H9 (cell line): Measurements from ENCODE around the gene GGA1. TPM values are rescaled to one million over a fixed set of nuclear protein-coding genes. Genes with fewer than 3 reads are reported as not detected.

Source experiments
- DNase-seq: peaks from one replicate; pipeline ENCODE4 v3.0.0-alpha.2; 2017
- H2AFZ ChIP-seq: one replicate; pipeline ENCODE4 v1.6.1; 2013; ENCODE audit warnings: mild to moderate bottlenecking, low read length, control low read depth, moderate library complexity
- H2AK5ac ChIP-seq: 2 replicates; pipeline ENCODE4 v1.6.1; 2013; ENCODE audit warnings: low read length, control low read depth, mixed read lengths; ENCODE audit not compliant: insufficient read length
- H2BK120ac ChIP-seq: one replicate; pipeline ENCODE4 v1.6.1; 2013; ENCODE audit warnings: low read depth, mild to moderate bottlenecking, low read length, control low read depth, inconsistent platforms; ENCODE audit not compliant: poor library complexity, severe bottlenecking
- H2BK12ac ChIP-seq: 2 replicates; pipeline ENCODE4 v1.6.1; 2013; ENCODE audit warnings: low read length, control low read depth, mixed read lengths, low read depth; ENCODE audit not compliant: insufficient read length
- H2BK15ac ChIP-seq: 2 replicates; pipeline ENCODE4 v1.6.1; 2013; ENCODE audit warnings: low read depth, low read length, control low read depth
- H2BK20ac ChIP-seq: one replicate; pipeline ENCODE4 v1.6.1; 2013; ENCODE audit warnings: low read depth, mild to moderate bottlenecking, low read length, control low read depth, inconsistent platforms; ENCODE audit not compliant: poor library complexity, severe bottlenecking
- H2BK5ac ChIP-seq: 2 replicates; pipeline ENCODE4 v1.6.1; 2013; ENCODE audit warnings: low read length, control low read depth, mixed read lengths; ENCODE audit not compliant: insufficient read length
- H3K14ac ChIP-seq: 2 replicates; pipeline ENCODE4 v1.6.1; 2013; ENCODE audit warnings: low read length, control low read depth; ENCODE audit not compliant: insufficient read depth
- H3K18ac ChIP-seq: 2 replicates; pipeline ENCODE4 v1.6.1; 2013; ENCODE audit warnings: low read depth, mild to moderate bottlenecking, mixed read lengths, low read length, control low read depth; ENCODE audit not compliant: insufficient read length
- H3K23ac ChIP-seq: 2 replicates; pipeline ENCODE4 v1.6.1; 2013; ENCODE audit warnings: low read length, control low read depth, mixed read lengths, low read depth; ENCODE audit not compliant: insufficient read length
- H3K23me2 ChIP-seq: 2 replicates; pipeline ENCODE4 v1.6.1; 2013; ENCODE audit warnings: low read depth, mild to moderate bottlenecking, mixed read lengths, low read length, control low read depth; ENCODE audit not compliant: insufficient read length, poor library complexity, severe bottlenecking
- H3K27ac ChIP-seq: 2 replicates; pipeline ENCODE4 v1.5.1; 2013; ENCODE audit warnings: low read length, control low read depth, mixed read lengths, low read depth; ENCODE audit not compliant: insufficient read length
- H3K27me3 ChIP-seq: 2 replicates; pipeline ENCODE4 v1.6.1; 2013; ENCODE audit warnings: low read length, control low read depth, inconsistent platforms; ENCODE audit not compliant: insufficient read depth
- H3K4ac ChIP-seq: 2 replicates; pipeline ENCODE4 v1.6.1; 2013; ENCODE audit warnings: low read depth, mild to moderate bottlenecking, control low read depth, inconsistent platforms, low read length, moderate library complexity
- H3K4me1 ChIP-seq: 2 replicates; pipeline ENCODE4 v1.6.1; 2013; ENCODE audit warnings: low read length, control low read depth, inconsistent platforms; ENCODE audit not compliant: insufficient read depth
- H3K4me2 ChIP-seq: 2 replicates; pipeline ENCODE4 v1.6.1; 2013; ENCODE audit warnings: low read length, control low read depth, mixed read lengths; ENCODE audit not compliant: insufficient read length, insufficient read depth
- H3K56ac ChIP-seq: 2 replicates; pipeline ENCODE4 v1.6.1; 2013; ENCODE audit warnings: low read depth, mild to moderate bottlenecking, mixed read lengths, low read length, control low read depth; ENCODE audit not compliant: insufficient read length
- H3K79me1 ChIP-seq: 2 replicates; pipeline ENCODE4 v1.6.1; 2013; ENCODE audit warnings: low read depth, mild to moderate bottlenecking, moderate library complexity, low read length, control low read depth, inconsistent platforms; ENCODE audit not compliant: insufficient read depth, poor library complexity, severe bottlenecking
- H3K79me2 ChIP-seq: 2 replicates; pipeline ENCODE4 v1.6.1; 2013; ENCODE audit warnings: low read length, control low read depth, inconsistent platforms; ENCODE audit not compliant: insufficient read depth
- H3K9ac ChIP-seq: 2 replicates; pipeline ENCODE4 v1.6.1; 2013; ENCODE audit warnings: low read length, control low read depth, mixed read lengths; ENCODE audit not compliant: insufficient read length; ENCODE audit errors: extremely low read depth
- H3K9me3 ChIP-seq: one replicate; pipeline ENCODE4 v1.6.1; 2013; ENCODE audit warnings: low read depth, low read length, inconsistent platforms; ENCODE audit not compliant: control insufficient read depth
- H3T11ph ChIP-seq: one replicate; pipeline ENCODE4 v1.6.1; 2013; ENCODE audit warnings: mild to moderate bottlenecking, low read length, control low read depth, inconsistent platforms
- H4K20me1 ChIP-seq: one replicate; pipeline ENCODE4 v1.6.1; 2013; ENCODE audit not compliant: control insufficient read depth, insufficient read length, insufficient read depth
- H4K5ac ChIP-seq: 2 replicates; pipeline ENCODE4 v1.6.1; 2013; ENCODE audit warnings: low read depth, mild to moderate bottlenecking, mixed read lengths, low read length, control low read depth; ENCODE audit not compliant: insufficient read length
- H4K8ac ChIP-seq: replicated peaks from 2 replicates; pipeline ENCODE4 v1.6.1; 2013; ENCODE audit warnings: low read length, control low read depth, mixed read lengths, low read depth; ENCODE audit not compliant: insufficient read length
- H4K91ac ChIP-seq: 2 replicates; pipeline ENCODE4 v1.6.1; 2013; ENCODE audit warnings: low read depth, mild to moderate bottlenecking, moderate library complexity, mixed read lengths, low read length, control low read depth; ENCODE audit not compliant: insufficient read length
- H3K27ac Mint-ChIP-seq, 3 experiments: 2 replicates in 2 of 3; 3 replicates in 1 of 3; pipeline ENCODE4 v1.8.0; 2020 to 2021; ENCODE audit warnings: mixed read lengths in 3 of 3, mild to moderate bottlenecking in 1 of 3, moderate library complexity in 1 of 3
- H3K27me3 Mint-ChIP-seq: 2 replicates; pipeline ENCODE4 v1.8.0; 2021; ENCODE audit warnings: low read depth, mild to moderate bottlenecking, moderate library complexity, mixed read lengths
- H3K36me3 Mint-ChIP-seq, 3 experiments: 2 replicates in 2 of 3; 3 replicates in 1 of 3; pipeline ENCODE4 v1.8.0; 2020 to 2021; ENCODE audit warnings: low read depth in 3 of 3, mixed read lengths in 3 of 3; ENCODE audit not compliant: insufficient read depth in 1 of 3
- H3K4me1 Mint-ChIP-seq, 2 experiments: 2 replicates each; pipeline ENCODE4 v1.8.0; 2020; ENCODE audit warnings: mixed read lengths in 2 of 2
- H3K4me3 Mint-ChIP-seq, 2 experiments: 2 replicates in 1 of 2; 3 replicates in 1 of 2; pipeline ENCODE4 v1.8.0; 2020 to 2021; ENCODE audit warnings: mild to moderate bottlenecking in 2 of 2, mixed read lengths in 2 of 2, moderate library complexity in 1 of 2
- H3K9me3 Mint-ChIP-seq, 2 experiments: 2 replicates in 1 of 2; 3 replicates in 1 of 2; pipeline ENCODE4 v1.8.0; 2020; ENCODE audit warnings: mild to moderate bottlenecking in 2 of 2, mixed read lengths in 2 of 2, moderate library complexity in 1 of 2
- WGBS: extraction: QIAGEN DNeasy Blood & Tissue Kit; methylation state at CpG from one replicate; pipeline ENCODE4 v1.1.7; 2013; ENCODE audit warnings: missing lambda C conversion rate, low lambda C conversion rate, mixed read lengths; ENCODE audit not compliant: insufficient read length; ENCODE audit errors: extremely low coverage; 5-methylcytosine and 5-hydroxymethylcytosine counted together
- total RNA-seq: library from RNA; stranded (reverse); gene quantifications from 2 replicates; pipeline ENCODE4 v1.2.1, GENCODE V29; 2021
- TF ChIP-seq, protein P1 (sequence below): fragments of 200-600 bp; sonication (generic); conservative IDR thresholded peaks from 3 replicates; pipeline ENCODE4 v1.8.0; 2021; ENCODE audit warnings: antibody characterized with exemption, mild to moderate bottlenecking

GGA1 gene
- total RNA-seq, 1 experiment from 2014 or later = 61.7 TPM

DNA sequence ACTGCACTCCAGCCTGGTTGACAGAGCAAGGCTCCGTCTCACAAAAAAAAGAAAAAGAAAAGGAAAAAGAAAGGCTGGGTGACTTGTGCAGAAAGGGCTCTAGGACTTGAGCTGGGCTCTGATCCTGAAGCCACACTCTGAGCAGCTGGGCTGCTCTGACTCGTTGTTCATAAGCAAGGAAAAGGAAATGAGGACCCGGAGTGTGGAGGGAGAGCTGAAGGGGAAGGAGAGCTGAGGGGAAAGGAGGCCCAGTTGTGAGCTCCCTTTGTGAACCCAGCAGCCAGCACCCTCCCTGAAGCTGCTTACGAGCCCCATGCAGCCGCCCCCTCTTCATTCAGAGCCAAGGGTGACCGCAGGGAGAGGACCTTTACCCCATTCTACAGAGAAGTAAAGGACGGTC lies 18.5 kb downstream of the GGA1 start:
- Histone ChIP-seq H3T11ph (no peak overlapping the region), H3K27ac (no peak overlapping the region), H3K23me2 (no peaks in the 10 kb centered on the region), H2AFZ (no peak overlapping the region), H4K91ac (no peak overlapping the region), H3K56ac (no peak overlapping the region), H2BK120ac (no peak overlapping the region), H3K4me1 (peaks cover 2% of the 10 kb centered on the region; the same call in 1 of the 2 replicates), H3K9me3 (no peaks in the 10 kb centered on the region), H4K8ac (no peak overlapping the region), H4K20me1 (no peaks in the 10 kb centered on the region), H3K79me2 (no peaks in the 10 kb centered on the region), H3K23ac (no peak overlapping the region), H3K27me3 (no peaks in the 10 kb centered on the region), H2BK5ac (no peak overlapping the region), H3K9ac (no peak overlapping the region), H4K5ac (no peak overlapping the region), H2BK12ac (no peak overlapping the region), H2BK15ac (no peak overlapping the region), H3K4me2 (no peak overlapping the region), H3K18ac (no peak overlapping the region), H3K14ac (no peak overlapping the region; the same call in 1 of the 2 replicates), H2AK5ac (no peak overlapping the region), H3K79me1 (no peaks in the 10 kb centered on the region), H2BK20ac (no peak overlapping the region), H3K4ac (no peak overlapping the region)
- peak overlapping the region in 2 of 3 experiments; percentile 67 to 81; a peak in 3 of 7 replicates for H3K27ac Mint-ChIP-seq
- no CpG with 5 or more reads among the region's 7 CpGs for WGBS
- peaks cover 3 to 31% (median 24%) of the 10 kb centered on the region in 3 experiments; a peak in 6 of 7 replicates for H3K36me3 Mint-ChIP-seq
- no peaks in the 10 kb centered on the region; a peak in 1 of 5 replicates for H3K9me3 Mint-ChIP-seq
- TF ChIP-seq, protein P1, sequence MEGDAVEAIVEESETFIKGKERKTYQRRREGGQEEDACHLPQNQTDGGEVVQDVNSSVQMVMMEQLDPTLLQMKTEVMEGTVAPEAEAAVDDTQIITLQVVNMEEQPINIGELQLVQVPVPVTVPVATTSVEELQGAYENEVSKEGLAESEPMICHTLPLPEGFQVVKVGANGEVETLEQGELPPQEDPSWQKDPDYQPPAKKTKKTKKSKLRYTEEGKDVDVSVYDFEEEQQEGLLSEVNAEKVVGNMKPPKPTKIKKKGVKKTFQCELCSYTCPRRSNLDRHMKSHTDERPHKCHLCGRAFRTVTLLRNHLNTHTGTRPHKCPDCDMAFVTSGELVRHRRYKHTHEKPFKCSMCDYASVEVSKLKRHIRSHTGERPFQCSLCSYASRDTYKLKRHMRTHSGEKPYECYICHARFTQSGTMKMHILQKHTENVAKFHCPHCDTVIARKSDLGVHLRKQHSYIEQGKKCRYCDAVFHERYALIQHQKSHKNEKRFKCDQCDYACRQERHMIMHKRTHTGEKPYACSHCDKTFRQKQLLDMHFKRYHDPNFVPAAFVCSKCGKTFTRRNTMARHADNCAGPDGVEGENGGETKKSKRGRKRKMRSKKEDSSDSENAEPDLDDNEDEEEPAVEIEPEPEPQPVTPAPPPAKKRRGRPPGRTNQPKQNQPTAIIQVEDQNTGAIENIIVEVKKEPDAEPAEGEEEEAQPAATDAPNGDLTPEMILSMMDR = no peak
- no peak for DNase-seq
- no peak overlapping the region for H3K4me3 Mint-ChIP-seq
- H3K4me1 Mint-ChIP-seq = peaks cover 2 to 5% of the 10 kb centered on the region in 2 experiments
- H3K27me3 Mint-ChIP-seq = no peaks in the 10 kb centered on the region; the same call in 1 of the 2 replicates
